RWPE2 (cell line): ENCODE results near the gene ACOT13.
A peak's percentile ranks its signal among the peaks of the same experiment; 100 is the strongest.

Experiments used
- ATAC-seq: fragments of 200-7000 bp; cut with Tn5 transposase; 3 replicates; pipeline ENCODE4 v1.9.1; 2021; ENCODE audit warnings: low read depth
- DNase-seq: peaks from one replicate; pipeline ENCODE4 v3.0.0-alpha.2; 2020; ENCODE audit warnings: low spot score
- H3K27ac ChIP-seq: fragments of 450-650 bp; 2 replicates; pipeline ENCODE4 v1.5.1; 2017; ENCODE audit warnings: mild to moderate bottlenecking; ENCODE audit not compliant: poor library complexity, severe bottlenecking
- H3K27me3 ChIP-seq: fragments of 250-450 bp; sonication (Bioruptor Pico); 2 replicates; pipeline ENCODE4 v1.5.1; 2021; ENCODE audit warnings: mild to moderate bottlenecking, moderate library complexity; ENCODE audit not compliant: insufficient read depth, poor library complexity, severe bottlenecking
- H3K36me3 ChIP-seq: fragments of 250-450 bp; sonication (Bioruptor Pico); 2 replicates; pipeline ENCODE4 v1.5.1; 2020; ENCODE audit warnings: low read depth, mild to moderate bottlenecking, moderate library complexity
- H3K4me1 ChIP-seq: fragments of 250-450 bp; sonication (Bioruptor Pico); 2 replicates; pipeline ENCODE4 v1.5.1; 2021; ENCODE audit warnings: mild to moderate bottlenecking, moderate library complexity; ENCODE audit not compliant: insufficient read depth, poor library complexity, severe bottlenecking
- H3K4me3 ChIP-seq: fragments of 250-450 bp; sonication (Bioruptor Pico); 2 replicates; pipeline ENCODE4 v1.5.1; 2021; ENCODE audit warnings: mild to moderate bottlenecking, moderate library complexity; ENCODE audit not compliant: severe bottlenecking
- H3K9me3 ChIP-seq: fragments of 250-450 bp; sonication (Bioruptor Pico); 2 replicates; pipeline ENCODE4 v1.5.1; 2021; ENCODE audit warnings: mild to moderate bottlenecking, moderate library complexity; ENCODE audit not compliant: severe bottlenecking
- CTCF ChIP-seq: fragments of 450-650 bp; IDR thresholded peaks from one replicate; pipeline ENCODE4 v1.5.1; 2017; ENCODE audit warnings: mild to moderate bottlenecking, moderate library complexity; ENCODE audit not compliant: poor library complexity, severe bottlenecking

The ACOT13 gene

GRCh38 chr6:24649691-24650090, 17.2 kb upstream of the ACOT13 start:
- Histone ChIP-seq H3K9me3 (no peaks in the 10 kb centered on the region), H3K4me1 (peaks cover 16% of the 10 kb centered on the region), H3K27ac (no peak overlapping the region), H3K36me3 (peaks cover 46% of the 10 kb centered on the region), H3K4me3 (no peak overlapping the region), H3K27me3 (no peaks in the 10 kb centered on the region)
- no peak for TF ChIP-seq CTCF
- ATAC-seq (no peak), DNase-seq (no peak)

- peaks cover 10% of the 10 kb centered on the region for H3K4me1 ChIP-seq
- H3K27ac ChIP-seq = no peak overlapping the region
- no peaks in the 10 kb centered on the region for H3K9me3 ChIP-seq
- H3K4me3 ChIP-seq = no peak overlapping the region
- no peak for ATAC-seq
- no peak for TF ChIP-seq CTCF
- DNase-seq = no peak
- H3K36me3 ChIP-seq = peaks cover 51% of the 10 kb centered on the region
- no peaks in the 10 kb centered on the region for H3K27me3 ChIP-seq
Measured at GRCh38 chr6:24650365-24650764, 16.5 kb upstream of the ACOT13 start.

GRCh38 chr6:24655215-24655614, 11.7 kb upstream of the ACOT13 start:
- Histone ChIP-seq H3K27me3 (no peaks in the 10 kb centered on the region), H3K9me3 (no peaks in the 10 kb centered on the region), H3K27ac (no peak overlapping the region), H3K4me1 (peaks cover 4% of the 10 kb centered on the region), H3K36me3 (peaks cover 77% of the 10 kb centered on the region), H3K4me3 (no peak overlapping the region)
- no peak for TF ChIP-seq CTCF
- DNase-seq (no peak), ATAC-seq (no peak)

- Histone ChIP-seq H3K27me3 (no peaks in the 10 kb centered on the region), H3K27ac (no peak overlapping the region), H3K36me3 (peaks cover 54% of the 10 kb centered on the region), H3K4me3 (no peak overlapping the region), H3K4me1 (peaks cover 4% of the 10 kb centered on the region), H3K9me3 (no peaks in the 10 kb centered on the region)
- ATAC-seq (peak; percentile 23; the same call in 2 of the 3 replicates), DNase-seq (no peak)
- TF ChIP-seq CTCF = no peak
Measured at GRCh38 chr6:24658573-24659560, 8.0 kb upstream of the ACOT13 start.

GRCh38 chr6:24659561-24659960, 7.3 kb upstream of the ACOT13 start:
- Histone ChIP-seq H3K27me3 (no peaks in the 10 kb centered on the region), H3K4me1 (peaks cover 4% of the 10 kb centered on the region), H3K27ac (no peak overlapping the region), H3K36me3 (peaks cover 51% of the 10 kb centered on the region), H3K4me3 (no peak overlapping the region), H3K9me3 (no peaks in the 10 kb centered on the region)
- no peak for DNase-seq
- ATAC-seq = no peak
- no peak for TF ChIP-seq CTCF
